ENCODE results near the gene RFC2. TPM values are rescaled to one million over a fixed set of nuclear protein-coding genes. Genes with fewer than 3 reads are reported as not detected.

Gene RFC2
- 10 to 100 TPM; 16.9 to 26.5 (median 20.5) TPM for total RNA-seq
- total RNA-seq (2013), result 24.3 TPM

DNA sequence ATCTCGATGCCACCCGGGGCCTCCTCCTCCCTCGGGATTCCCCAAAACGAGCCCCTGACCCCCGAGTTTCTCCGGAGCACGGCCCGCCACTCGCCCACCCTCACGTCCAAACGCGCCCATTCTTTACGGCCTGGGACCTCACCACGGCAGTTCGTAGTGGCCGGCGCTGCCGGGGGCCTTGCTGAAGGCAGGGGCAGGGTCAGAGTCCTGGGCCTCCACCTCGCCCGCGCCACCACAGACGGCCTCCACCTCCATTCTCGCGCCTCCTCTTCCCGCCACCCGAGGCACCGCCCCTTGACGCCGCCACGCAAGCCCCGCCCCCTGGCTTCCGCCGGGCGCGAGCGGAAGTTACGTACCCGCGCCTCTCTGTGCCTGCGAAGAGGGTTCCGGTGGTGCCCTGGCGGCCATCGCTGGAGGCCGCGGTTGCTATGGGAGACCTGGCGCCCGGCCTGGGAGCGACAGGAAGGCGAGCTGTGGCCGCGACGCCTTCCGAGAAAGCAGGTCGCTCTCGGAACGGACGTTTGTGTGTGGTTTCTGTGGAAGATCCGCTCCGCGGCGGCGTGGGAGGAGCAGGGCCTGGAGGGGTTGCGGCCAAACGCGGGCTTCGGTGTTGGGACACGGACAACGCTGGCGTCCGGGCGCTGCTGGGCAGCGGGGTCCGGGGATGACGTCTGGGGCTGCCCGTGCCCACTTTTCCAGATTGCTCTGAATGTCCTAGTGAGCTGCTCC lies at the start of gene RFC2:
RFC2 (minus strand) TSS at position 271 of the 729 bp plus-strand sequence; CDS start at position 255, 16 bp downstream.
- peak; percentile 92 to 98 (median 95) for ATAC-seq
- under 1% methylated on average over 75 of the region's 75 CpGs for WGBS (ENCODE audit: insufficient coverage)
- TF ChIP-seq, protein P1, sequence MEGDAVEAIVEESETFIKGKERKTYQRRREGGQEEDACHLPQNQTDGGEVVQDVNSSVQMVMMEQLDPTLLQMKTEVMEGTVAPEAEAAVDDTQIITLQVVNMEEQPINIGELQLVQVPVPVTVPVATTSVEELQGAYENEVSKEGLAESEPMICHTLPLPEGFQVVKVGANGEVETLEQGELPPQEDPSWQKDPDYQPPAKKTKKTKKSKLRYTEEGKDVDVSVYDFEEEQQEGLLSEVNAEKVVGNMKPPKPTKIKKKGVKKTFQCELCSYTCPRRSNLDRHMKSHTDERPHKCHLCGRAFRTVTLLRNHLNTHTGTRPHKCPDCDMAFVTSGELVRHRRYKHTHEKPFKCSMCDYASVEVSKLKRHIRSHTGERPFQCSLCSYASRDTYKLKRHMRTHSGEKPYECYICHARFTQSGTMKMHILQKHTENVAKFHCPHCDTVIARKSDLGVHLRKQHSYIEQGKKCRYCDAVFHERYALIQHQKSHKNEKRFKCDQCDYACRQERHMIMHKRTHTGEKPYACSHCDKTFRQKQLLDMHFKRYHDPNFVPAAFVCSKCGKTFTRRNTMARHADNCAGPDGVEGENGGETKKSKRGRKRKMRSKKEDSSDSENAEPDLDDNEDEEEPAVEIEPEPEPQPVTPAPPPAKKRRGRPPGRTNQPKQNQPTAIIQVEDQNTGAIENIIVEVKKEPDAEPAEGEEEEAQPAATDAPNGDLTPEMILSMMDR (IDR thresholded peaks at IDR 0.05), result no peak

DNA sequence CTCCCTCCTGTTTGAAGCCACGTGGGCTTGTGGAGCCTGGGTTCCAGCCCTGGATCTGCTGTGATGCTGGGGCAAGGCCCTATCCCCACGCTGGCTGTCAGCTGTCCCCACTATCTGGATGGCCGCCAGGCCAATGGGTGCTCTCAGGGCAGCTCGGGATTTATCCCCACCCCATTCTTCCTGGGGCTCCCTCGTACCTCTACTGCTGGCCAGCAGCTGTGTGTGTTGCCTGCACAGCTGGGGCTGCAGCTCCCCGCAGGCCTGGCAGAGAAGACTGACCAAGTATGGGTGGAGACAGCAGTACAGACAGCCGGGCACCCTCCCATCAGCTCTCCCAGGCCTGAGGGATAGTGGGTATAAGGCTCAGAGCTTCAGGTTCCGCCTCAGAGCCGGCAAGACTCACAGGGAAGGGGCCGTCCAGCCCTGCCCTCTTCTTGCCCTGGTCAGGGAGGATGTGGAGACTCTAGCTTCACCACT lies 48.6 kb upstream of the RFC2 start:
- DNase-seq (no peak), ATAC-seq (no peak)
- TF ChIP-seq, protein P1 (IDR thresholded peaks at IDR 0.05), result no peak
- H3K4me1 ChIP-seq (ENCODE audit: control insufficient read depth, insufficient read depth, low read length), result peaks cover 18% of the 10 kb centered on the region
- H3K36me3 Mint-ChIP-seq, result no peaks in the 10 kb centered on the region
- H3K4me3 Mint-ChIP-seq, result no peak overlapping the region
- no peaks in the 10 kb centered on the region for H3K36me3 ChIP-seq (ENCODE audit: control insufficient read depth, insufficient read depth, low read length)
- intact Hi-C loops (cut with micrococcal nuclease), result no loop called here
- H3K27ac ChIP-seq (ENCODE audit: low read length), result no peak overlapping the region
- 82% methylated on average over 9 of the region's 10 CpGs for WGBS (ENCODE audit: insufficient coverage)
- H3K9me3 ChIP-seq (ENCODE audit: control insufficient read depth, insufficient read depth, low read length), result no peaks in the 10 kb centered on the region
- no peaks in the 10 kb centered on the region for H3K27me3 ChIP-seq (ENCODE audit: control insufficient read depth, insufficient read depth, low read length)
- peaks cover 16 to 22% of the 10 kb centered on the region in 2 donors for H3K4me1 Mint-ChIP-seq
- peaks cover 0 to 2% of the 10 kb centered on the region in 2 donors for H3K27me3 Mint-ChIP-seq (ENCODE audit: low read depth in 2 of 2)
- H3K4me3 ChIP-seq (ENCODE audit: low read length), result no peak overlapping the region
- no peak overlapping the region for H3K27ac Mint-ChIP-seq
- H3K9me3 Mint-ChIP-seq, result no peaks in the 10 kb centered on the region

More for the DNA sequence above, at the start of gene RFC2:
- Histone ChIP-seq H3K4me3 (ENCODE audit: low read length) (peak within 1 kb of the TSS; percentile 97), H3K27ac (ENCODE audit: low read length) (peak within 1 kb of the TSS; percentile 90), H3K9me3 (ENCODE audit: control insufficient read depth, insufficient read depth, low read length) (no peaks in the 10 kb centered on the region), H3K36me3 (ENCODE audit: control insufficient read depth, insufficient read depth, low read length) (peaks cover 18% of the 10 kb centered on the region), H3K4me1 (ENCODE audit: control insufficient read depth, insufficient read depth, low read length) (peaks cover 24% of the 10 kb centered on the region), H3K27me3 (ENCODE audit: control insufficient read depth, insufficient read depth, low read length) (no peaks in the 10 kb centered on the region)
- Mint-ChIP-seq H3K4me1 (peaks cover 18% of the 10 kb centered on the region in 2 donors), H3K27ac (peak within 1 kb of the TSS; percentile 93 to 98), H3K4me3 (peak within 1 kb of the TSS; percentile 95), H3K36me3 (no peaks in the 10 kb centered on the region), H3K27me3 (ENCODE audit: low read depth in 2 of 2) (no peaks in the 10 kb centered on the region), H3K9me3 (no peaks in the 10 kb centered on the region)
- intact Hi-C loops (cut with micrococcal nuclease), result loop anchor here (1.0 kb wide), 2 partner anchors 48 to 80 kb away; partner anchors contain the start of gene EIF4H
- peak; percentile 98 to 99 for DNase-seq

DNA sequence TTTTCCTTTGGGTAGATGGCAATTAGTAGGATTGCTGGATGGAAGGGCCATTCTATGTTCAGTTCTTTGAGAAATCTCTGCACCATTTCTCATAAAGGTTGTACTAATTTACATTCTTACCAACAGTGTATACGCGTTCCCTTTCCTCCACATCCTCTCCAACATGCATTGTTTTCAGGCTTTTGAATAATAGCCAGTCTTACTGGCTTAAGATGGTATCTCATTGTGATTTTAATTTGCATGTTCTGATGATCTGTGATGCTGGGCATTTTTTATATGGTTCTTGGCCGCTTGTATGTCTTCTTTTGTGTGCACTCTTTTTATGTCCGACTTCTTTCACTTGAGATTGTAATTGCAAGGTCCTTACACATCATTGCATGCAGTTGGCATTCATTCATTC lies 46.7 kb upstream of the RFC2 start:
- no peaks in the 10 kb centered on the region for H3K27me3 Mint-ChIP-seq (ENCODE audit: low read depth in 2 of 2)
- H3K27ac Mint-ChIP-seq, result no peak overlapping the region
- ATAC-seq (no peak), DNase-seq (no peak)
- TF ChIP-seq, protein P1 (IDR thresholded peaks at IDR 0.05), result no peak
- Histone ChIP-seq H3K27ac (ENCODE audit: low read length) (no peak overlapping the region), H3K4me3 (ENCODE audit: low read length) (no peak overlapping the region), H3K4me1 (ENCODE audit: control insufficient read depth, insufficient read depth, low read length) (peaks cover 3% of the 10 kb centered on the region), H3K9me3 (ENCODE audit: control insufficient read depth, insufficient read depth, low read length) (no peaks in the 10 kb centered on the region), H3K36me3 (ENCODE audit: control insufficient read depth, insufficient read depth, low read length) (no peaks in the 10 kb centered on the region), H3K27me3 (ENCODE audit: control insufficient read depth, insufficient read depth, low read length) (no peaks in the 10 kb centered on the region)
- WGBS (ENCODE audit: insufficient coverage), result 94% methylated on average over 2 of the region's 4 CpGs
- intact Hi-C loops (cut with micrococcal nuclease), result no loop called here
- no peaks in the 10 kb centered on the region for H3K36me3 Mint-ChIP-seq
- H3K4me3 Mint-ChIP-seq, result no peak overlapping the region
- H3K9me3 Mint-ChIP-seq, result no peaks in the 10 kb centered on the region
- H3K4me1 Mint-ChIP-seq, result peaks cover 2 to 3% of the 10 kb centered on the region in 2 donors

Data from natural killer cell (primary cell).